ENCODE measurements around the gene ADAM15. TPM values are rescaled to one million over a fixed set of nuclear protein-coding genes. Genes with fewer than 3 reads are reported as not detected.
A peak's percentile ranks its signal among the peaks of the same experiment; 100 is the strongest.

Gene ADAM15
- total RNA-seq, 6 experiments from 2014 or later: 16.2 to 33.9 (median 26.4) TPM

- DNase-seq (no peak), ATAC-seq (no peak)
- Histone ChIP-seq H3K27me3 (no peaks in the 10 kb centered on the region), H3K36me3 (peaks cover 0 to 14% (median 2%) of the 10 kb centered on the region in 4 donors), H3K4me1 (peaks cover 0 to 8% (median under 1%) of the 10 kb centered on the region in 4 donors), H3K9me3 (no peaks in the 10 kb centered on the region), H3K4me3 (no peak overlapping the region), H3K27ac (no peak overlapping the region)
- no peak for TF ChIP-seq POLR2A (IDR thresholded peaks at IDR 0.05)
- no peak for TF ChIP-seq CTCF (IDR thresholded peaks at IDR 0.05)
- intact Hi-C loops (cut with DNase I): loop anchor here (10.0 kb wide), 2 partner anchors 72 to 102 kb away; partner anchors contain the start of genes FLAD1 (in 1 of the 2) and PBXIP1 (in 1 of the 2)
- no CpG with 5 or more reads among the region's 8 CpGs for whole genome bisulfite sequencing (ENCODE audit: insufficient coverage, low coverage, low lambda C conversion rate, missing lambda C conversion rate)
These were observed 6.0 kb downstream of the ADAM15 start for GRCh38 chr1:155057104-155057503.

- H3K27me3 ChIP-seq: no peaks in the 10 kb centered on the region
- ATAC-seq (no peak), DNase-seq (no peak)
- intact Hi-C loops (cut with DNase I): loop anchor here (10.0 kb wide), 2 partner anchors 73 to 103 kb away; partner anchors contain the start of genes FLAD1 (in 1 of the 2) and PBXIP1 (in 1 of the 2)
- H3K27ac ChIP-seq: no peak overlapping the region
- TF ChIP-seq POLR2A (IDR thresholded peaks at IDR 0.05) (no peak), CTCF (IDR thresholded peaks at IDR 0.05) (peak in 1 of 4 donors; percentile 8)
- peaks cover 0 to 14% (median 2%) of the 10 kb centered on the region in 4 donors for H3K36me3 ChIP-seq
- H3K4me3 ChIP-seq: no peak overlapping the region
- peaks cover 0 to 15% (median 4%) of the 10 kb centered on the region in 4 donors for H3K4me1 ChIP-seq
- H3K9me3 ChIP-seq: no peaks in the 10 kb centered on the region
- WGBS (ENCODE audit: insufficient coverage, low coverage, low lambda C conversion rate, missing lambda C conversion rate): 100% methylated on average over 1 of the region's 13 CpGs
These were observed 6.7 kb downstream of the ADAM15 start for GRCh38 chr1:155057788-155058211.

DNA sequence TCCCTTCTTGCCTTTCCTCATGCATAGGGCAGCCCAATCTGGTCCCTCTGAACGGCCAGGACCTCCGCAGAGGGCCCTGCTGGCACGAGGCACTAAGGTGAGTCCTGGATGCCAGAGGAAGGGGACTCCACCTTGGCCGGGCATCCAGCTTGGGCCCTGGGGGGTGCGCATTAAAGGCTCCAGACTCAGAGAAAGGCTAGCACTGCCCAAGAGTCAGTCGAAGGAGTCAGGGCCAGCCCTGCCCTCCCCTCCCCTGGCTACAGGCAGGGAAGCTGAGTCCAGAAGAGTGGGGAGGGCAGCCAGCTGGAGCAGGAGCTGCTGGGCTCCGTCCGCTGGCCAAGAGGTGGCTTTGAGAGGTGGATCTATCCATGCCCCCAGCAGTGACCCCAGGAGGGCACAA lies 9.6 kb downstream of the ADAM15 start:
- WGBS (ENCODE audit: insufficient coverage, low coverage, low lambda C conversion rate, missing lambda C conversion rate): no CpG with 5 or more reads among the region's 8 CpGs
- Histone ChIP-seq H3K36me3 (peaks cover 0 to 14% (median 0%) of the 10 kb centered on the region in 4 donors), H3K27me3 (no peaks in the 10 kb centered on the region), H3K9me3 (no peaks in the 10 kb centered on the region), H3K4me1 (peaks cover 0 to 27% (median 14%) of the 10 kb centered on the region in 4 donors), H3K27ac (no peak overlapping the region), H3K4me3 (no peak overlapping the region)
- DNase-seq: no peak
- intact Hi-C loops (cut with DNase I): no loop called here
- TF ChIP-seq CTCF (IDR thresholded peaks at IDR 0.05): no peak
- no peak for TF ChIP-seq POLR2A (IDR thresholded peaks at IDR 0.05)
- no peak for ATAC-seq

- WGBS (ENCODE audit: insufficient coverage, low coverage, low lambda C conversion rate, missing lambda C conversion rate): 28% methylated on average over 11 of the region's 21 CpGs
- Histone ChIP-seq H3K27ac (no peak overlapping the region), H3K4me1 (peaks cover 0 to 27% (median 14%) of the 10 kb centered on the region in 4 donors), H3K27me3 (no peaks in the 10 kb centered on the region), H3K9me3 (no peaks in the 10 kb centered on the region), H3K36me3 (peaks cover 0 to 14% (median 0%) of the 10 kb centered on the region in 4 donors), H3K4me3 (no peak overlapping the region)
- DNase-seq (peak; percentile 88 to 91 (median 89)), ATAC-seq (peak; percentile 67 to 77 (median 72))
- no peak for TF ChIP-seq POLR2A (IDR thresholded peaks at IDR 0.05)
- TF ChIP-seq CTCF (IDR thresholded peaks at IDR 0.05): peak; percentile 98 to 99 (median 99)
- intact Hi-C loops (cut with DNase I): no loop called here
These were observed 10.4 kb downstream of the ADAM15 start for GRCh38 chr1:155061381-155062150.

Measured in right lobe of liver (tissue), 6 donors.